ENCODE results near the gene ZRANB3.

- TF ChIP-seq, protein P1, sequence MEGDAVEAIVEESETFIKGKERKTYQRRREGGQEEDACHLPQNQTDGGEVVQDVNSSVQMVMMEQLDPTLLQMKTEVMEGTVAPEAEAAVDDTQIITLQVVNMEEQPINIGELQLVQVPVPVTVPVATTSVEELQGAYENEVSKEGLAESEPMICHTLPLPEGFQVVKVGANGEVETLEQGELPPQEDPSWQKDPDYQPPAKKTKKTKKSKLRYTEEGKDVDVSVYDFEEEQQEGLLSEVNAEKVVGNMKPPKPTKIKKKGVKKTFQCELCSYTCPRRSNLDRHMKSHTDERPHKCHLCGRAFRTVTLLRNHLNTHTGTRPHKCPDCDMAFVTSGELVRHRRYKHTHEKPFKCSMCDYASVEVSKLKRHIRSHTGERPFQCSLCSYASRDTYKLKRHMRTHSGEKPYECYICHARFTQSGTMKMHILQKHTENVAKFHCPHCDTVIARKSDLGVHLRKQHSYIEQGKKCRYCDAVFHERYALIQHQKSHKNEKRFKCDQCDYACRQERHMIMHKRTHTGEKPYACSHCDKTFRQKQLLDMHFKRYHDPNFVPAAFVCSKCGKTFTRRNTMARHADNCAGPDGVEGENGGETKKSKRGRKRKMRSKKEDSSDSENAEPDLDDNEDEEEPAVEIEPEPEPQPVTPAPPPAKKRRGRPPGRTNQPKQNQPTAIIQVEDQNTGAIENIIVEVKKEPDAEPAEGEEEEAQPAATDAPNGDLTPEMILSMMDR (conservative IDR thresholded peaks at IDR 0.05): no peak
- no peak for TF ChIP-seq ZFX (IDR thresholded peaks at IDR 0.05)
Observed at GRCh38 chr2:135144343-135144742, 386.7 kb downstream of the ZRANB3 start.
